Stimulated activated CD8-positive, alpha-beta memory T cell treated with anti-CD3 and anti-CD28 coated beads, Interleukin-15, amount 100 ng/mL, for 48 hours (primary cell): Measurements from ENCODE around the gene B9D1.
"Not testable (repeated sequence)": the region's sequence is repeated elsewhere in the genome, so short reads cannot be mapped to it uniquely, and the experiment has no call there.

Experiments used
- DNase-seq, 2 donors: peaks; one replicate each; pipeline ENCODE4 v3.0.0-alpha.2; 2020; ENCODE audit warnings: low read depth in 2 of 2

B9D1 gene

GRCh38 chr17:19359151-19359550 lies 3.4 kb downstream of the B9D1 start:
- DNase-seq: no peak

- DNase-seq: no peak
Observed at GRCh38 chr17:19357761-19358160, 4.8 kb downstream of the B9D1 start.

- no peak for DNase-seq
Observed at GRCh38 chr17:19357351-19357750, 5.2 kb downstream of the B9D1 start.

GRCh38 chr17:19354748-19355147 lies 7.8 kb downstream of the B9D1 start:
- no peak for DNase-seq

- not testable (repeated sequence) for DNase-seq
Observed at GRCh38 chr17:19353401-19353800, 9.1 kb downstream of the B9D1 start.

- DNase-seq: no peak
Observed at GRCh38 chr17:19348806-19349205, 13.7 kb downstream of the B9D1 start.

- no peak for DNase-seq
Observed at GRCh38 chr17:19348081-19348650, 14.4 kb downstream of the B9D1 start.

- DNase-seq: no peak
Observed at GRCh38 chr17:19347323-19348080, 15.0 kb downstream of the B9D1 start.

GRCh38 chr17:19346351-19347255 lies 15.9 kb downstream of the B9D1 start:
- DNase-seq: no peak

GRCh38 chr17:19345486-19346350 lies 16.8 kb downstream of the B9D1 start:
- no peak for DNase-seq

GRCh38 chr17:19345067-19345460 lies 17.5 kb downstream of the B9D1 start:
- no peak for DNase-seq

GRCh38 chr17:19344311-19345066 lies 18.0 kb downstream of the B9D1 start:
- no peak for DNase-seq

- no peak for DNase-seq
Observed at GRCh38 chr17:19343671-19344151, 18.8 kb downstream of the B9D1 start.

- no peak for DNase-seq
Observed at GRCh38 chr17:19343256-19343630, 19.3 kb downstream of the B9D1 start.

- no peak for DNase-seq
Observed at GRCh38 chr17:19342611-19343255, 19.8 kb downstream of the B9D1 start.

GRCh38 chr17:19341641-19342610 lies 20.6 kb downstream of the B9D1 start:
- no peak for DNase-seq

GRCh38 chr17:19341211-19341631 lies 21.3 kb downstream of the B9D1 start:
- no peak for DNase-seq

- DNase-seq: no peak
Observed at GRCh38 chr17:19339341-19339815, 23.1 kb downstream of the B9D1 start.
